K562 (cell line): ENCODE results near the gene DCAF10. TPM values are rescaled to one million over a fixed set of nuclear protein-coding genes. Genes with fewer than 3 reads are reported as not detected.

Source experiments
- BHLHE40 ChIP-seq: IDR thresholded peaks from 2 replicates; pipeline ENCODE4 v1.6.1; 2011; ENCODE audit warnings: low read length, improper control_type of control experiment
- HNRNPL ChIP-seq: fragments of 200-400 bp; formaldehyde crosslinking; IDR thresholded peaks from 2 replicates; pipeline ENCODE4 v1.6.1; 2017; ENCODE audit warnings: low read depth, mild to moderate bottlenecking, low read length
- L3MBTL2 ChIP-seq: fragments of 450-650 bp; IDR thresholded peaks from 2 replicates; pipeline ENCODE4 v1.6.1; 2016; ENCODE audit warnings: mild to moderate bottlenecking, moderate library complexity
- NFATC3 ChIP-seq: fragments of 450-650 bp; IDR thresholded peaks from 2 replicates; pipeline ENCODE4 v1.6.1; 2017; ENCODE audit warnings: mild to moderate bottlenecking
- NFRKB ChIP-seq: fragments of 450-650 bp; IDR thresholded peaks from 2 replicates; pipeline ENCODE4 v1.6.1; 2016; ENCODE audit warnings: low read depth
- OTX1 ChIP-seq: fragments of 450-650 bp; formaldehyde crosslinking; IDR thresholded peaks from 2 replicates; pipeline ENCODE4 v1.4.0; 2022; ENCODE audit warnings: mild to moderate bottlenecking
- SREBF2 ChIP-seq: sonication (generic); formaldehyde crosslinking; IDR thresholded peaks from 2 replicates; pipeline ENCODE4 v1.4.0; 2020; ENCODE audit warnings: mild to moderate bottlenecking, missing genetic modification reagents
- TAF1 ChIP-seq: IDR thresholded peaks from 2 replicates; pipeline ENCODE4 v1.6.1; 2011; ENCODE audit warnings: mild to moderate bottlenecking, low read length, moderate library complexity; ENCODE audit not compliant: insufficient read depth, control insufficient read depth, severe bottlenecking; ENCODE audit errors: extremely low read depth
- TEAD1 ChIP-seq, 2 experiments: fragments of 450-650 bp in 1 of 2; sonication (generic) in 1 of 2; formaldehyde crosslinking; IDR thresholded peaks; 2 replicates each; pipeline versions ENCODE4 v1.4.0 to v1.8.0; 2020 to 2022; ENCODE audit warnings: mild to moderate bottlenecking in 2 of 2, missing genetic modification reagents in 1 of 2
- ZNF316 ChIP-seq: fragments of 450-650 bp; IDR thresholded peaks from 2 replicates; pipeline ENCODE4 v1.6.1; 2016
- polyA plus RNA-seq, 8 experiments: library from polyadenylated mRNA; depleted of rRNA in 4 of 8; stranded (reverse) in 5 of 8; unstranded in 3 of 8; fragments of >200 nt; fragmentation: Nextera tagmentation in 2 of 8; fragmentation: Illumina TruSeq in 1 of 8; extraction: Ambion mirVana in 2 of 8; extraction: Trizol in 1 of 8; gene quantifications; 2 replicates each; pipeline versions ENCODE4 v1.2.1 to v1.2.3, GENCODE V29; 2011 to 2014; ENCODE audit warnings: inconsistent platforms in 1 of 8, missing spikeins in 1 of 8
- total RNA-seq, 7 experiments: library from RNA; depleted of rRNA in 6 of 7; stranded (reverse); fragments of >200 nt in 6 of 7; fragmentation: Illumina TruSeq in 2 of 7; extraction: Trizol in 2 of 7; gene quantifications; 2 replicates each; pipeline versions ENCODE4 v1.2.1 to v1.2.3, GENCODE V29; 2011 to 2021; ENCODE audit warnings: low replicate concordance in 1 of 7
- TF ChIP-seq, protein P1 (sequence below), 2 experiments: IDR thresholded peaks; 2 replicates each; pipeline ENCODE4 v1.6.1; 2012; ENCODE audit warnings: improper control_type of control experiment in 2 of 2, low read depth in 2 of 2, low read length in 2 of 2, borderline replicate concordance in 1 of 2
- TF ChIP-seq, protein P2 (sequence below): fragments of 250-450 bp; sonication (Bioruptor Pico); IDR thresholded peaks from 2 replicates; pipeline ENCODE4 v1.8.0; 2021; ENCODE audit warnings: moderate library complexity, mild to moderate bottlenecking, inconsistent platforms
- TF ChIP-seq, protein P3 (sequence below): sonication (generic); formaldehyde crosslinking; IDR thresholded peaks from 2 replicates; pipeline ENCODE4 v1.8.0; 2022; ENCODE audit warnings: missing genetic modification reagents, mild to moderate bottlenecking, borderline replicate concordance
- TF ChIP-seq, protein P4 (sequence below): fragments of 250-450 bp; sonication (Bioruptor Pico); IDR thresholded peaks from 2 replicates; pipeline ENCODE4 v1.4.0; 2020

Gene DCAF10
- total and polyA plus RNA-seq, 9 of the 15 experiments (the other 6 are each of a cell fraction or from before 2014, with no cell fraction given): 6.8 to 40.1 (median 16.9) TPM

DNA sequence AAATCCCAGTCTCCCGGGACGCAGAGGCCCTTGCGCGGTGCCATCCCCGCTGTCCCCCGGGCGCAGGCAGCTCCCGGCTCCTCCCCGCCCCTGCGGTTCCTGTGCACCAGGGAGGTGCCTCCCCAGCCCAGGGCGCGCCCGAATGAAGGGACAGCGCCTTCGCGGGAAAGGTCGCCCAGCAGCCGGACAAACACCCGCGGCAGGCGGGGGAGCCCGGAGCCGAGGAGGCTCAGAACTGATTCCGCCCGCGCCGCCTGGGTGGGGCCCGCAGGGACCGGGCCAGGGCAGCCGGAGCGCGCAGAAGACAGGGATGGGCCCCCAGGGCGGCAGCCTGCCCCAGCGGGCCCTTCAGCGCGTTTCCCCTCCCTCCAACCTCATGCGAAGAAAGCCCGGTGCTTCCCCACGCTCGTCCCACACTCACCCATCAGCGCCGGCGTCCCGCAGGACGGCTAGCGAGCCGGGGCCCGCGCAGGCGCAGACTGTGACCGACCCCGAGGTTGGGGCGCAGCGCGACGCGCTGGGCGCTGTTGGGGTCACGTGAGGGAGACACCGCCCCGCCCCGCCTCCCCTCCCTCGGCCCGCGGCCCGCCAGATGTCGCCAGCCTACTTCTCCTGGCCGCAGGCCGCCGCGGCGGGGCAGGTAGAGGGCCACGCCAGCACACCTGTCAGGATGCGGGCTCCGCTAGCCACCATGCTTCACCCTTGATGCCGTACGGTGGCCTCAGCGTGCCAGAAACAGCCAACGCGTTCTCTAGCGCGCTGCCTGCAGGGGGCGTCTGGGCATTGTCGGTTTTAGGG, 103.2 kb downstream of the DCAF10 start, which contains the start of gene SLC25A51 (continued):
- TF ChIP-seq, protein P1, sequence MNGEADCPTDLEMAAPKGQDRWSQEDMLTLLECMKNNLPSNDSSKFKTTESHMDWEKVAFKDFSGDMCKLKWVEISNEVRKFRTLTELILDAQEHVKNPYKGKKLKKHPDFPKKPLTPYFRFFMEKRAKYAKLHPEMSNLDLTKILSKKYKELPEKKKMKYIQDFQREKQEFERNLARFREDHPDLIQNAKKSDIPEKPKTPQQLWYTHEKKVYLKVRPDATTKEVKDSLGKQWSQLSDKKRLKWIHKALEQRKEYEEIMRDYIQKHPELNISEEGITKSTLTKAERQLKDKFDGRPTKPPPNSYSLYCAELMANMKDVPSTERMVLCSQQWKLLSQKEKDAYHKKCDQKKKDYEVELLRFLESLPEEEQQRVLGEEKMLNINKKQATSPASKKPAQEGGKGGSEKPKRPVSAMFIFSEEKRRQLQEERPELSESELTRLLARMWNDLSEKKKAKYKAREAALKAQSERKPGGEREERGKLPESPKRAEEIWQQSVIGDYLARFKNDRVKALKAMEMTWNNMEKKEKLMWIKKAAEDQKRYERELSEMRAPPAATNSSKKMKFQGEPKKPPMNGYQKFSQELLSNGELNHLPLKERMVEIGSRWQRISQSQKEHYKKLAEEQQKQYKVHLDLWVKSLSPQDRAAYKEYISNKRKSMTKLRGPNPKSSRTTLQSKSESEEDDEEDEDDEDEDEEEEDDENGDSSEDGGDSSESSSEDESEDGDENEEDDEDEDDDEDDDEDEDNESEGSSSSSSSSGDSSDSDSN (IDR thresholded peaks at IDR 0.05; ENCODE audit: borderline replicate concordance in 1 of 2, low read depth in 2 of 2, low read length in 2 of 2): peak; percentile 98
- TF ChIP-seq BHLHE40 (peak; percentile 96), HNRNPL (peak; percentile 65), NFATC3 (no peak), SREBF2 (no peak), L3MBTL2 (peak; percentile 94), OTX1 (0 out of 2 replicates have a peak, but pooled peaks have one; percentile 68), NFRKB (peak; percentile 34; the same call in 1 of the 2 replicates), TAF1 (peak; percentile 68), ZNF316 (no peak), TEAD1 (CRISPR knock-in tag; IDR thresholded peaks at IDR 0.05) (peak; percentile 61 to 71; a peak in 3 of 4 replicates)
- TF ChIP-seq, protein P2, sequence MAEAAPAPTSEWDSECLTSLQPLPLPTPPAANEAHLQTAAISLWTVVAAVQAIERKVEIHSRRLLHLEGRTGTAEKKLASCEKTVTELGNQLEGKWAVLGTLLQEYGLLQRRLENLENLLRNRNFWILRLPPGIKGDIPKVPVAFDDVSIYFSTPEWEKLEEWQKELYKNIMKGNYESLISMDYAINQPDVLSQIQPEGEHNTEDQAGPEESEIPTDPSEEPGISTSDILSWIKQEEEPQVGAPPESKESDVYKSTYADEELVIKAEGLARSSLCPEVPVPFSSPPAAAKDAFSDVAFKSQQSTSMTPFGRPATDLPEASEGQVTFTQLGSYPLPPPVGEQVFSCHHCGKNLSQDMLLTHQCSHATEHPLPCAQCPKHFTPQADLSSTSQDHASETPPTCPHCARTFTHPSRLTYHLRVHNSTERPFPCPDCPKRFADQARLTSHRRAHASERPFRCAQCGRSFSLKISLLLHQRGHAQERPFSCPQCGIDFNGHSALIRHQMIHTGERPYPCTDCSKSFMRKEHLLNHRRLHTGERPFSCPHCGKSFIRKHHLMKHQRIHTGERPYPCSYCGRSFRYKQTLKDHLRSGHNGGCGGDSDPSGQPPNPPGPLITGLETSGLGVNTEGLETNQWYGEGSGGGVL: no peak
- TF ChIP-seq, protein P3, sequence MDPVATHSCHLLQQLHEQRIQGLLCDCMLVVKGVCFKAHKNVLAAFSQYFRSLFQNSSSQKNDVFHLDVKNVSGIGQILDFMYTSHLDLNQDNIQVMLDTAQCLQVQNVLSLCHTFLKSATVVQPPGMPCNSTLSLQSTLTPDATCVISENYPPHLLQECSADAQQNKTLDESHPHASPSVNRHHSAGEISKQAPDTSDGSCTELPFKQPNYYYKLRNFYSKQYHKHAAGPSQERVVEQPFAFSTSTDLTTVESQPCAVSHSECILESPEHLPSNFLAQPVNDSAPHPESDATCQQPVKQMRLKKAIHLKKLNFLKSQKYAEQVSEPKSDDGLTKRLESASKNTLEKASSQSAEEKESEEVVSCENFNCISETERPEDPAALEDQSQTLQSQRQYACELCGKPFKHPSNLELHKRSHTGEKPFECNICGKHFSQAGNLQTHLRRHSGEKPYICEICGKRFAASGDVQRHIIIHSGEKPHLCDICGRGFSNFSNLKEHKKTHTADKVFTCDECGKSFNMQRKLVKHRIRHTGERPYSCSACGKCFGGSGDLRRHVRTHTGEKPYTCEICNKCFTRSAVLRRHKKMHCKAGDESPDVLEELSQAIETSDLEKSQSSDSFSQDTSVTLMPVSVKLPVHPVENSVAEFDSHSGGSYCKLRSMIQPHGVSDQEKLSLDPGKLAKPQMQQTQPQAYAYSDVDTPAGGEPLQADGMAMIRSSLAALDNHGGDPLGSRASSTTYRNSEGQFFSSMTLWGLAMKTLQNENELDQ (CRISPR knock-in tag): 0 out of 2 replicates have a peak, but pooled peaks have one; percentile 63
- TF ChIP-seq, protein P4, sequence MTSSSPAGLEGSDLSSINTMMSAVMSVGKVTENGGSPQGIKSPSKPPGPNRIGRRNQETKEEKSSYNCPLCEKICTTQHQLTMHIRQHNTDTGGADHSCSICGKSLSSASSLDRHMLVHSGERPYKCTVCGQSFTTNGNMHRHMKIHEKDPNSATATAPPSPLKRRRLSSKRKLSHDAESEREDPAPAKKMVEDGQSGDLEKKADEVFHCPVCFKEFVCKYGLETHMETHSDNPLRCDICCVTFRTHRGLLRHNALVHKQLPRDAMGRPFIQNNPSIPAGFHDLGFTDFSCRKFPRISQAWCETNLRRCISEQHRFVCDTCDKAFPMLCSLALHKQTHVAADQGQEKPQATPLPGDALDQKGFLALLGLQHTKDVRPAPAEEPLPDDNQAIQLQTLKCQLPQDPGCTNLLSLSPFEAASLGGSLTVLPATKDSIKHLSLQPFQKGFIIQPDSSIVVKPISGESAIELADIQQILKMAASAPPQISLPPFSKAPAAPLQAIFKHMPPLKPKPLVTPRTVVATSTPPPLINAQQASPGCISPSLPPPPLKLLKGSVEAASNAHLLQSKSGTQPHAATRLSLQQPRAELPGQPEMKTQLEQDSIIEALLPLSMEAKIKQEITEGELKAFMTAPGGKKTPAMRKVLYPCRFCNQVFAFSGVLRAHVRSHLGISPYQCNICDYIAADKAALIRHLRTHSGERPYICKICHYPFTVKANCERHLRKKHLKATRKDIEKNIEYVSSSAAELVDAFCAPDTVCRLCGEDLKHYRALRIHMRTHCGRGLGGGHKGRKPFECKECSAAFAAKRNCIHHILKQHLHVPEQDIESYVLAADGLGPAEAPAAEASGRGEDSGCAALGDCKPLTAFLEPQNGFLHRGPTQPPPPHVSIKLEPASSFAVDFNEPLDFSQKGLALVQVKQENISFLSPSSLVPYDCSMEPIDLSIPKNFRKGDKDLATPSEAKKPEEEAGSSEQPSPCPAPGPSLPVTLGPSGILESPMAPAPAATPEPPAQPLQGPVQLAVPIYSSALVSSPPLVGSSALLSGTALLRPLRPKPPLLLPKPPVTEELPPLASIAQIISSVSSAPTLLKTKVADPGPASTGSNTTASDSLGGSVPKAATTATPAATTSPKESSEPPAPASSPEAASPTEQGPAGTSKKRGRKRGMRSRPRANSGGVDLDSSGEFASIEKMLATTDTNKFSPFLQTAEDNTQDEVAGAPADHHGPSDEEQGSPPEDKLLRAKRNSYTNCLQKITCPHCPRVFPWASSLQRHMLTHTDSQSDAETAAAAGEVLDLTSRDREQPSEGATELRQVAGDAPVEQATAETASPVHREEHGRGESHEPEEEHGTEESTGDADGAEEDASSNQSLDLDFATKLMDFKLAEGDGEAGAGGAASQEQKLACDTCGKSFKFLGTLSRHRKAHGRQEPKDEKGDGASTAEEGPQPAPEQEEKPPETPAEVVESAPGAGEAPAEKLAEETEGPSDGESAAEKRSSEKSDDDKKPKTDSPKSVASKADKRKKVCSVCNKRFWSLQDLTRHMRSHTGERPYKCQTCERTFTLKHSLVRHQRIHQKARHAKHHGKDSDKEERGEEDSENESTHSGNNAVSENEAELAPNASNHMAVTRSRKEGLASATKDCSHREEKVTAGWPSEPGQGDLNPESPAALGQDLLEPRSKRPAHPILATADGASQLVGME (CRISPR knock-in tag): peak; percentile 95
